ENCODE measurements around the gene SAP25.

The SAP25 gene

DNA sequence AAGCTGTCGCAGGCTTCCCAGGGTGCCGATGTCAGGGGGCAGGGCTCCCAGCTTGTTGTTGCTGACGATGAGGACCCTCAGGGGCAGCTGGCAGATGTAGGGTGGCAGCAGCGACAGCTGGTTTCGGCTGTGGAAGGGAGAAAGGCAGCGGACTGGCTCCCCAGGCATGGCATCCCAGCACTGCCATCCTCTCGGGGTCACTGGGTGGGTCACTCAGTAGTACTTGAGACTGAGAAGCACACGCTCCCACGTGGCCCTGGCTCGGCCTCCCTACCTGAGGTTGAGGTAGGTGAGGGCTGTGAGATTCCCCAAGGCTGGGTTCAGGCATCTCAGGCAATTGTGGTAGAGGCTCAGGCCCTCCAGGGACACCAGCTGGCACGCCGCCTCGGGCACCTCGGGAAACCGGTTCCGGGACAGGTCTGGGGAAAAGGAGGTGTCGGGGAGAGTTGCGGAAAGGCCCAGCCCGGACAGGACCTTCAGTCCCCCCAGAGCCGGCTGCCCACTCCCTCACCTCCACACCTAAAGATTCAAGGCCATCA lies 8.4 kb upstream of the SAP25 start:
- Histone ChIP-seq H3K27ac (ENCODE audit: low read length) (no peak overlapping the region), H3K9ac (ENCODE audit: low read depth, low read length) (no peak overlapping the region), H3K36me3 (ENCODE audit: insufficient read depth, low read depth, low read length) (peaks cover 40% of the 10 kb centered on the region), H3K9me3 (ENCODE audit: insufficient read depth, low read depth, low read length) (no peaks in the 10 kb centered on the region), H3K4me3 (ENCODE audit: low read length) (no peak overlapping the region), H3K4me1 (ENCODE audit: insufficient read depth, low read length) (peaks cover 11% of the 10 kb centered on the region; the same call in 1 of the 2 replicates), H3K27me3 (ENCODE audit: insufficient read depth, low read length) (no peaks in the 10 kb centered on the region)

GRCh38 chr7:100580466-100581283 lies 7.0 kb upstream of the SAP25 start:
- H3K4me1 ChIP-seq (ENCODE audit: insufficient read depth, low read length): peaks cover 11% of the 10 kb centered on the region; the same call in 1 of the 2 replicates
- no peak overlapping the region for H3K4me3 ChIP-seq (ENCODE audit: low read length)
- no peak overlapping the region for H3K27ac ChIP-seq (ENCODE audit: low read length)
- no peak overlapping the region for H3K9ac ChIP-seq (ENCODE audit: low read depth, low read length)
- no peaks in the 10 kb centered on the region for H3K9me3 ChIP-seq (ENCODE audit: insufficient read depth, low read depth, low read length)
- no peaks in the 10 kb centered on the region for H3K27me3 ChIP-seq (ENCODE audit: insufficient read depth, low read length)
- H3K36me3 ChIP-seq (ENCODE audit: insufficient read depth, low read depth, low read length): peaks cover 49% of the 10 kb centered on the region

DNA sequence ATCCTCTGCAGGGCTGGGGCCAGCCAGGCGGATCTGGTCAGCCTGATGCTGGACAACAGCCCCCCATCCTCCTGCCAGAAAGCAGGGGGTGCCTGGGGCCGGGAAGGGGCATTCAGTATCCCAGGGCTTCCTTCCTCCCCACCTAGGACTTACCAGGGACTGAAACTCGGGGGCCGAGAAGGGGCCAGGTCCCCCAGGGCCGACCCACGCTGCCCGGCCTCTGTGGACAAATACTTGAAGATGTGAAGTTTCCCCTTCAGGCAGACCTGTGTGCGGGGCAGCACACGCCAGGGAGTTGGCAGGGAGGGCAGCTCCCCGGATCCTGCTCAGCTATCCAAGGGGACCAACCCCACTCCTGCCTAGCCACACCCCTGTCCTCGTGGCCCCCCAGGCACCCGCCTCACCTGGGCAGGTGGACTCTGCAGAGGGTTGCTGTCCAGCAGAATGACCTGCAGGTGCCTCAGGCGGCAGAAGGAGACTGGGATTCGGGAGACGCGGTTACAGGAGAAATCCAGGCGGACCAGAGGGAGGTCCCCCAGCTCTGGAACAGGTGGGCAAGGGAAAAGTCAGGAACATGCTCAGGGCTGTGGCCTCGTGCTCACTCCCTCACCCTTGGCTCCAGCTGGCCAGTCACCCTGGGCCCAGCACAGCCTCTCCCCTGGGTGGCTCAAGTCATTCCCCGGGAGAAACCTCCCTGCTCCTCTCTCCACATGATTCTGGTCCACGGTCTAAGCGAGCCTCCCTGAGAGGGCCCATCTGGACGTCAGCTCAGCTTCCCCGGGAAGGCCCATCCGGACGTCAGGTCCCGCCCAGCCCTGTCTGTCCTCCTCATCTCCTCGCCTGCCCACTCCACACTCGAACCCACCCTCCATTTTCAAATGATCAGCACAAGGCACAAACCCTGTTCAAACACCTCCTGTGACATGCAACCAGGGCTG lies 4.8 kb upstream of the SAP25 start:
- no peak overlapping the region for H3K9ac ChIP-seq (ENCODE audit: low read depth, low read length)
- H3K27me3 ChIP-seq (ENCODE audit: insufficient read depth, low read length): no peaks in the 10 kb centered on the region
- no peak overlapping the region for H3K4me3 ChIP-seq (ENCODE audit: low read length)
- 0 out of 2 replicates have a peak, but pooled peaks cover 2% of the 10 kb centered on the region for H3K4me1 ChIP-seq (ENCODE audit: insufficient read depth, low read length)
- H3K36me3 ChIP-seq (ENCODE audit: insufficient read depth, low read depth, low read length): peaks cover 57% of the 10 kb centered on the region
- H3K9me3 ChIP-seq (ENCODE audit: insufficient read depth, low read depth, low read length): no peaks in the 10 kb centered on the region
- no peak overlapping the region for H3K27ac ChIP-seq (ENCODE audit: low read length)

DNA sequence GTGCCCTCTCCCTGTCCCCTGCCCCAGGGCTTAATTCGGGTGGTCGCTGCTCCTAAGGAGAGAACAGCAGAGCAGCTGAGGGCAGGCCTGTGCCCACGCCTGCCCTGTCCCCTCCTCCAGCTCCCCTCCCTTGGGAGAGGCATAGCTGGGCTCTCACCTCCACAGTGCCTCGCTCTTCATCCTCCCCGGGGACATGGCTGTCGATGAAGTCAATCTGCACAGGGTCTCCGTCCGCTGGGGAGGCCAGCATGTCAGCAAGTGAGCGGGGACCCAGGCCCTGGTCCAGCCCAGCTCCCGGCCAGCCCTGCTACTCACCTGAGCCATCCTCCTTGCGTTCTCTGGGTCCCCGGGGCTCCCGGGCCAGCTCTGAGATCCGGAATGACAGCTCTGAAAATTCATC lies 3.8 kb upstream of the SAP25 start:
- Histone ChIP-seq H3K9ac (ENCODE audit: low read depth, low read length) (no peak overlapping the region), H3K9me3 (ENCODE audit: insufficient read depth, low read depth, low read length) (no peaks in the 10 kb centered on the region), H3K4me1 (ENCODE audit: insufficient read depth, low read length) (no peaks in the 10 kb centered on the region), H3K4me3 (ENCODE audit: low read length) (no peak overlapping the region), H3K36me3 (ENCODE audit: insufficient read depth, low read depth, low read length) (peaks cover 56% of the 10 kb centered on the region), H3K27ac (ENCODE audit: low read length) (no peak overlapping the region), H3K27me3 (ENCODE audit: insufficient read depth, low read length) (no peaks in the 10 kb centered on the region)

DNA sequence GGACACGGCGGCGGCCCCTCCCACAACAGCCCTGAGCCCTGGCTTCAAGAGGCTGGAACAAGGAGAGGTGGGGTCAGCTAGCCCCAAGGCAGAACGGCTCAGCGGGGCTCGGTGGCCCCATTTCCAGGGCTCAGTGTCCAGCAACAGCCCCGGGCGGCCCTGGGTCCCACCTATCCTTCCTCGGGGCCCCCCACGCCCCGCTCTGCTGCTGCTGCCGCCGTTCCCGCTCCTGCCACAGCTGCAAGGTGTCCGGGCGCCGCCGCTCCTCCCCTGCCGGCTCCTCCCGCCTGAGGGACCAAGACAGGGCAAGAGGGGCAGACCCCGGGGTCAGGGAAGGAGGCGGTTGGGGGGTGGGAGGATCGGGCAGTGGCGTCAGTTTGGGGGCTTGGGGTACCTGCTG lies 3.4 kb upstream of the SAP25 start:
- no peak overlapping the region for H3K4me3 ChIP-seq (ENCODE audit: low read length)
- H3K9me3 ChIP-seq (ENCODE audit: insufficient read depth, low read depth, low read length): no peaks in the 10 kb centered on the region
- H3K27me3 ChIP-seq (ENCODE audit: insufficient read depth, low read length): no peaks in the 10 kb centered on the region
- H3K9ac ChIP-seq (ENCODE audit: low read depth, low read length): no peak overlapping the region
- H3K27ac ChIP-seq (ENCODE audit: low read length): no peak overlapping the region
- peaks cover 52% of the 10 kb centered on the region for H3K36me3 ChIP-seq (ENCODE audit: insufficient read depth, low read depth, low read length)
- H3K4me1 ChIP-seq (ENCODE audit: insufficient read depth, low read length): peaks cover under 1% of the 10 kb centered on the region

DNA sequence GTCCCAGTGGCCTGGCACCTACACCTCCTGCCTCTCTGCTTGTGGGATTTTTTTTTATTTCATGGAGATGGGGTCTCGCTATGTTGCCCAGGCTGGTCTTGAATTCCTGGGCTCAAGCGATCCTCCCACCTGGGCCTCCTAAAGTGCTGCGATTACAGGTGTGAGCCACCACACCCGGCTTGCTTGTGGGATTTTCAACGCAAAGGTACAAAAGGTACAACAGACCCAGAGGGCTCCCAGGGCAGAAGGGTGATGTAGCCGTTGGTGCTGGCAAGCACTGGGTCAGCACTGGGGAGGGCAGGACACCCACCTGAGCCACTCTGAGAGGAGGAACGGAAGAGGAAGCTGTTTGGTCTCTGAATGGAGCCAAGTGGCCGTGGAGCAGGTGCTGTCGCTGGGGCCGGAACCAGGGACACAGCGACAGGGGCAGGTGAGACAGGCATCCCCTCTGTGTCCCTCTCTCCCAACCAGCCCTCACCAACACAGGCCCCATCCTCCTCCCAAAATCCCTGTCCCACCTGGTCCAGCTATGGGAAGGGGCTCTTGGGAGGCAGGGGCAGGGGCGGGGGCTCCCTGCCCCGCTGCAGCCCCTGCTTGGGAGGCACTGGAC lies 2.8 kb upstream of the SAP25 start:
- no peak overlapping the region for H3K9ac ChIP-seq (ENCODE audit: low read depth, low read length)
- no peaks in the 10 kb centered on the region for H3K9me3 ChIP-seq (ENCODE audit: insufficient read depth, low read depth, low read length)
- peaks cover 5% of the 10 kb centered on the region; the same call in 1 of the 2 replicates for H3K27me3 ChIP-seq (ENCODE audit: insufficient read depth, low read length)
- H3K4me3 ChIP-seq (ENCODE audit: low read length): no peak overlapping the region
- peaks cover 46% of the 10 kb centered on the region for H3K36me3 ChIP-seq (ENCODE audit: insufficient read depth, low read depth, low read length)
- H3K4me1 ChIP-seq (ENCODE audit: insufficient read depth, low read length): peaks cover 7% of the 10 kb centered on the region
- H3K27ac ChIP-seq (ENCODE audit: low read length): no peak overlapping the region

- Histone ChIP-seq H3K27me3 (ENCODE audit: insufficient read depth, low read length) (peaks cover 11% of the 10 kb centered on the region; the same call in 1 of the 2 replicates), H3K4me3 (ENCODE audit: low read length) (no peak overlapping the region), H3K9ac (ENCODE audit: low read depth, low read length) (no peak overlapping the region), H3K36me3 (ENCODE audit: insufficient read depth, low read depth, low read length) (peaks cover 39% of the 10 kb centered on the region), H3K9me3 (ENCODE audit: insufficient read depth, low read depth, low read length) (no peaks in the 10 kb centered on the region), H3K27ac (ENCODE audit: low read length) (no peak overlapping the region), H3K4me1 (ENCODE audit: insufficient read depth, low read length) (peaks cover 10% of the 10 kb centered on the region)
Measured at GRCh38 chr7:100575746-100576383, 2.2 kb upstream of the SAP25 start.

GRCh38 chr7:100575206-100575631 lies 1.5 kb upstream of the SAP25 start:
- H3K9me3 ChIP-seq (ENCODE audit: insufficient read depth, low read depth, low read length): no peaks in the 10 kb centered on the region
- H3K4me3 ChIP-seq (ENCODE audit: low read length): no peak overlapping the region
- H3K27me3 ChIP-seq (ENCODE audit: insufficient read depth, low read length): peaks cover 15% of the 10 kb centered on the region; the same call in 1 of the 2 replicates
- no peak overlapping the region for H3K27ac ChIP-seq (ENCODE audit: low read length)
- H3K9ac ChIP-seq (ENCODE audit: low read depth, low read length): no peak overlapping the region
- peaks cover 33% of the 10 kb centered on the region for H3K36me3 ChIP-seq (ENCODE audit: insufficient read depth, low read depth, low read length)
- H3K4me1 ChIP-seq (ENCODE audit: insufficient read depth, low read length): peaks cover 10% of the 10 kb centered on the region

DNA sequence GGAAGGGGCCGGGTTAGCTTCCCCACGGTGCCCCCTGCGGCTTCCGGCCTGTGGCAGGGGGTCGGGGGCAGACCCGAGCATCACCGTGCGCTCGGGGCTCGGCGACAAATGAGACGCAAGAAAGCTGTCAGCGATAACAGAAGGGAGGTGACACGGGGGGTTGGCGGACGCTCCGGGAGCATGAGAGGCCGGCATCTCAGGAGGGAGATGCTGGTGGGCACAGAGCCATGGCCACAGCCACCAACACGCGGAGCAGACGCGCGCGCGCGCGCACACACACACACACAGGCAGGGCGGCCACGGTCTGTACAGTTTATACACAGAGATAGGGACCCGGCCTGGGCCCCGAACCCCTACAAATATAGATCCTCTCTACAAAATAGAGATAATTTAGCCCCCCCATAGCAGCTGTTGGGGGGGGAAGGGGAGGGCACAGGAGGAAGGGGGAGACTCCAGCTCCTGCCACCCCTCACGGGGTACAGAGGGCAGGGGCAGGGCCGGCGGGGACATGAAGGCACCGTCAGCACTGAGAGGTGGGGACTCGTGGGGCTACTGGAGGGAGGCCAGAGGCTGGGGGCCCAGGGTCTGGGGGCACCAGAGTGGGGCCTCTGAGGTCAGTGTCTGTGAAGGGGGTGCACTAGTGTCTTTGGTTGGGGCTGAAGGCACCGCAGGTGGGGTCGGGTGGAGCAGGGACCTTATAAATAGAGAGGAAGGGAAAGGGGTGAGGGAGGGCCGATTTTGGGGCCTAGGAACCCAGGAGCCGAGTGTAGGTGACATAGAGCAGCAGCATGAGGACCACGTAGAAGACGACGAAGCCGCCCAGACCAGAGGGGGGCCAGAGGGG lies 884 bp upstream of the SAP25 start:
- peaks cover 10% of the 10 kb centered on the region for H3K4me1 ChIP-seq (ENCODE audit: insufficient read depth, low read length)
- peaks cover 17% of the 10 kb centered on the region; the same call in 1 of the 2 replicates for H3K27me3 ChIP-seq (ENCODE audit: insufficient read depth, low read length)
- peaks cover 27% of the 10 kb centered on the region for H3K36me3 ChIP-seq (ENCODE audit: insufficient read depth, low read depth, low read length)
- H3K27ac ChIP-seq (ENCODE audit: low read length): no peak overlapping the region
- no peak overlapping the region for H3K4me3 ChIP-seq (ENCODE audit: low read length)
- H3K9me3 ChIP-seq (ENCODE audit: insufficient read depth, low read depth, low read length): no peaks in the 10 kb centered on the region
- H3K9ac ChIP-seq (ENCODE audit: low read depth, low read length): no peak overlapping the region

- Histone ChIP-seq H3K4me1 (ENCODE audit: insufficient read depth, low read length) (peaks cover 10% of the 10 kb centered on the region), H3K36me3 (ENCODE audit: insufficient read depth, low read depth, low read length) (peaks cover 17% of the 10 kb centered on the region), H3K4me3 (ENCODE audit: low read length) (no peak overlapping the region), H3K9ac (ENCODE audit: low read depth, low read length) (no peak overlapping the region), H3K27me3 (ENCODE audit: insufficient read depth, low read length) (peaks cover 24% of the 10 kb centered on the region; the same call in 1 of the 2 replicates), H3K27ac (ENCODE audit: low read length) (no peak overlapping the region), H3K9me3 (ENCODE audit: insufficient read depth, low read depth, low read length) (no peaks in the 10 kb centered on the region)
Measured at GRCh38 chr7:100572949-100573675, 588 bp downstream of the SAP25 start.
